Measurements from ENCODE around the gene PALS1.

- TF ChIP-seq CTCF (IDR thresholded peaks at IDR 0.05; ENCODE audit: control extremely low read depth in 1 of 3, insufficient read depth in 1 of 3, low read depth in 1 of 3, low read length in 3 of 3), result no peak
- no peak for TF ChIP-seq RNF2 (IDR thresholded peaks at IDR 0.05; ENCODE audit: borderline replicate concordance, low read depth, low read length, missing control alignments, poor library complexity, severe bottlenecking)
- TF ChIP-seq TEAD4 (IDR thresholded peaks at IDR 0.05; ENCODE audit: low read depth, low read length), result no peak
- no peak for TF ChIP-seq NRF1 (IDR thresholded peaks at IDR 0.05; ENCODE audit: low read depth, low read length)
- no peak for TF ChIP-seq POLR2AphosphoS5 (IDR thresholded peaks at IDR 0.05; ENCODE audit: low read depth, low read length)
- TF ChIP-seq EZH2 (IDR thresholded peaks at IDR 0.05; ENCODE audit: low read depth, low read length, severe bottlenecking), result no peak
- no peak for TF ChIP-seq TCF12 (IDR thresholded peaks at IDR 0.05; ENCODE audit: low read depth, low read length)
- no peak for TF ChIP-seq BCL11A (IDR thresholded peaks at IDR 0.05; ENCODE audit: low read depth in 2 of 2, low read length in 2 of 2)
- TF ChIP-seq POLR2A (IDR thresholded peaks at IDR 0.05; ENCODE audit: control extremely low read depth in 1 of 2, low read depth in 2 of 2, low read length in 2 of 2), result no peak
- no peak for TF ChIP-seq HDAC2 (IDR thresholded peaks at IDR 0.05; ENCODE audit: borderline replicate concordance in 1 of 2, low read depth in 2 of 2, low read length in 2 of 2)
- TF ChIP-seq ZNF274 (IDR thresholded peaks at IDR 0.05; ENCODE audit: borderline replicate concordance, extremely low read depth, low read length), result no peak
- TF ChIP-seq CHD7 (IDR thresholded peaks at IDR 0.05; ENCODE audit: insufficient replicate concordance, low read length), result no peak
- no peak for TF ChIP-seq SIN3A (conservative IDR thresholded peaks at IDR 0.05 in 1 of 2, IDR thresholded peaks at IDR 0.05 in 1 of 2; ENCODE audit: low read depth in 1 of 2, low read length in 2 of 2)
- TF ChIP-seq CBX5 (IDR thresholded peaks at IDR 0.05; ENCODE audit: low read depth, low read length), result no peak
These were observed 33.4 kb upstream of the PALS1 start for GRCh38 chr14:67207810-67208209.
